Measurements from ENCODE around the gene SERPINA10. TPM values are rescaled to one million over a fixed set of nuclear protein-coding genes. Genes with fewer than 3 reads are reported as not detected.

The SERPINA10 gene
- total RNA-seq, 1 donor from 2014 or later = not detected

Other genes starting within 250 kb of the SERPINA10 start
- gene DDX24, start 212.1 kb downstream of the SERPINA10 start, total RNA-seq = 187 TPM
- 10.7 TPM for gene IFI27L1, start 212.0 kb downstream of the SERPINA10 start, total RNA-seq
- gene IFI27, start 182.5 kb downstream of the SERPINA10 start, total RNA-seq = 164 TPM
- 52.4 TPM for gene IFI27L2, start 163.7 kb downstream of the SERPINA10 start, total RNA-seq
- gene PPP4R4, start 118.9 kb downstream of the SERPINA10 start, total RNA-seq = 0.16 TPM
- not detected for gene SERPINA6, start 30.1 kb upstream of the SERPINA10 start, total RNA-seq
- not detected for gene SERPINA2, start 73.4 kb upstream of the SERPINA10 start, total RNA-seq
- gene SERPINA1, start 95.3 kb upstream of the SERPINA10 start, total RNA-seq = 9.1 TPM
- gene SERPINA11, start 159.5 kb upstream of the SERPINA10 start, total RNA-seq = not detected
- gene SERPINA9, start 182.9 kb upstream of the SERPINA10 start, total RNA-seq = not detected
- gene SERPINA12, start 216.2 kb upstream of the SERPINA10 start, total RNA-seq = not detected